HepG2 (cell line): ENCODE results near the gene CD33. TPM values are rescaled to one million over a fixed set of nuclear protein-coding genes. Genes with fewer than 3 reads are reported as not detected.

Experiments used
- ATAC-seq: fragments of 200-7000 bp; cut with Tn5 transposase; 3 replicates; pipeline ENCODE4 v1.9.1; 2020; ENCODE audit warnings: mild to moderate bottlenecking, moderate library complexity
- BruUV-seq: library from RNA; stranded (reverse); fragments of 400-500 nt; replicated peaks from 2 replicates; lab custom pipeline; 2021; lab: Mats Ljungman, UMichigan
- CTCF ChIA-PET: fragments of 300-600 bp; formaldehyde crosslinking; extraction: SDS; loops from one replicate; lab custom pipeline; 2021; ENCODE audit warnings: low total read pairs, inconsistent platforms, low intra/inter-chr PET ratio; lab: Yijun Ruan, JAX
- POLR2A ChIA-PET: fragments of 350-600 bp; sonication (Branson Sonifier 250); formaldehyde crosslinking; loops from one replicate; lab custom pipeline; 2020; ENCODE audit warnings: antibody characterized with exemption, inconsistent platforms; lab: Yijun Ruan, JAX
- DNase-seq: peaks from one replicate; pipeline ENCODE4 v3.0.0-alpha.2; 2015; ENCODE audit warnings: low spot score
- FAIRE-seq: peaks from 3 replicates; lab custom pipeline; 2011; peaks lifted over from hg19 to GRCh38; lab: Jason Lieb, UNC
- H2AFZ ChIP-seq: one replicate; pipeline ENCODE4 v1.6.1; 2011; ENCODE audit warnings: low read length, inconsistent platforms
- H3K27ac ChIP-seq: fragments of 300-600 bp; 3 replicates; pipeline ENCODE4 v1.8.0; 2011; ENCODE audit warnings: mixed run types, mild to moderate bottlenecking, mixed read lengths, low read length, inconsistent platforms; ENCODE audit not compliant: insufficient read depth; ENCODE audit errors: extremely low read length
- H3K27me3 ChIP-seq, 2 experiments: fragments of 200-600 bp in 1 of 2; 2 replicates in 1 of 2; 3 replicates in 1 of 2; pipeline versions ENCODE4 v1.6.0 to v1.8.0; 2011; ENCODE audit warnings: low read length in 2 of 2, mild to moderate bottlenecking in 2 of 2, moderate library complexity in 2 of 2, inconsistent platforms in 1 of 2; ENCODE audit not compliant: insufficient read depth in 2 of 2, control insufficient read depth in 1 of 2
- H3K36me3 ChIP-seq, 2 experiments: fragments of 200-600 bp in 1 of 2; replicated peaks in 1 of 2; 2 replicates in 1 of 2; 3 replicates in 1 of 2; pipeline versions ENCODE4 v1.5.1 to v1.8.0; 2011; ENCODE audit warnings: low read length in 2 of 2, inconsistent platforms in 1 of 2; ENCODE audit not compliant: insufficient read depth in 2 of 2, control insufficient read depth in 1 of 2
- H3K4me1 ChIP-seq: 2 replicates; pipeline ENCODE4 v1.5.1; 2012; ENCODE audit warnings: low read length, inconsistent platforms; ENCODE audit not compliant: insufficient read depth
- H3K4me2 ChIP-seq: 2 replicates; pipeline ENCODE4 v1.6.0; 2011; ENCODE audit warnings: low read depth, low read length, inconsistent platforms
- H3K4me3 ChIP-seq, 3 experiments: fragments of 200-600 bp in 1 of 3; sonication (generic), shearing (Covaris generic) in 1 of 3; replicated peaks in 1 of 3; 2 replicates each; pipeline ENCODE4 v1.5.1; 2011 to 2016; ENCODE audit warnings: low read length in 3 of 3, inconsistent platforms in 2 of 3, low read depth in 2 of 3, mild to moderate bottlenecking in 2 of 3, control low read depth in 1 of 3, mixed read lengths in 1 of 3; ENCODE audit not compliant: insufficient read depth in 1 of 3
- H3K79me2 ChIP-seq: one replicate; pipeline ENCODE4 v1.6.1; 2011; ENCODE audit warnings: low read length, inconsistent platforms; ENCODE audit not compliant: insufficient read depth
- H3K9ac ChIP-seq: 2 replicates; pipeline ENCODE4 v1.6.0; 2011; ENCODE audit warnings: mild to moderate bottlenecking, low read depth, low read length, inconsistent platforms; ENCODE audit not compliant: insufficient read depth
- H3K9me3 ChIP-seq: 2 replicates; pipeline ENCODE4 v1.5.1; 2012; ENCODE audit warnings: mild to moderate bottlenecking, low read length
- H4K20me1 ChIP-seq: 2 replicates; pipeline ENCODE4 v1.6.0; 2011; ENCODE audit warnings: inconsistent platforms, mild to moderate bottlenecking, low read length, moderate library complexity; ENCODE audit not compliant: insufficient read depth
- AHDC1 ChIP-seq: sonication (generic); formaldehyde crosslinking; IDR thresholded peaks from 2 replicates; pipeline ENCODE4 v1.5.1; 2020; ENCODE audit warnings: mild to moderate bottlenecking, missing genetic modification reagents, borderline replicate concordance
- POGZ ChIP-seq: sonication (generic); formaldehyde crosslinking; IDR thresholded peaks from 2 replicates; pipeline ENCODE4 v1.4.0; 2020; ENCODE audit warnings: mild to moderate bottlenecking, missing genetic modification reagents
- RFX1 ChIP-seq: fragments of 450-650 bp; IDR thresholded peaks from 2 replicates; pipeline ENCODE4 v1.6.1; 2017
- SATB2 ChIP-seq: sonication (generic); formaldehyde crosslinking; IDR thresholded peaks from 2 replicates; pipeline ENCODE4 v1.5.0; 2020; ENCODE audit warnings: missing genetic modification reagents
- TP53 ChIP-seq: sonication (generic); formaldehyde crosslinking; conservative IDR thresholded peaks from 2 replicates; pipeline ENCODE4 v1.4.0; 2020; ENCODE audit warnings: missing genetic modification reagents
- ZFP36L1 ChIP-seq: sonication (generic); formaldehyde crosslinking; IDR thresholded peaks from 2 replicates; pipeline ENCODE4 v1.8.0; 2022; ENCODE audit warnings: mild to moderate bottlenecking, missing genetic modification reagents, moderate library complexity
- ZGPAT ChIP-seq: IDR thresholded peaks from 2 replicates; pipeline ENCODE4 v1.6.1; 2016; ENCODE audit warnings: mild to moderate bottlenecking
- ZNF263 ChIP-seq: sonication (generic); formaldehyde crosslinking; IDR thresholded peaks from 2 replicates; pipeline ENCODE4 v1.4.0; 2020; ENCODE audit warnings: missing genetic modification reagents
- ZNF496 ChIP-seq: sonication (generic); formaldehyde crosslinking; IDR thresholded peaks from 2 replicates; pipeline ENCODE4 v1.8.1; 2023; ENCODE audit warnings: mild to moderate bottlenecking, moderate library complexity, missing genetic modification reagents; ENCODE audit not compliant: insufficient replicate concordance
- ZNF777 ChIP-seq: sonication (generic); formaldehyde crosslinking; IDR thresholded peaks from 2 replicates; pipeline ENCODE4 v1.4.0; 2020; ENCODE audit warnings: missing genetic modification reagents
- ZNF792 ChIP-seq: IDR thresholded peaks from 2 replicates; pipeline ENCODE4 v1.6.1; 2016
- ZSCAN9 ChIP-seq: IDR thresholded peaks from 2 replicates; pipeline ENCODE4 v1.6.1; 2016; ENCODE audit warnings: borderline replicate concordance
- WGBS: methylation state at CpG from one replicate; pipeline ENCODE4 v1.1.6; 2017; ENCODE audit warnings: low lambda C conversion rate; 5-methylcytosine and 5-hydroxymethylcytosine counted together
- in situ Hi-C: cut with HindIII; loops from 2 replicates; pipeline ENCODE4 v1.10.0; 2017; ENCODE audit warnings: low pct_unique_long_range_greater_than_20kb; ENCODE audit not compliant: extremely low pct_ligation_motif_present
- intact Hi-C: fragments of 100-400 bp; cut with micrococcal nuclease; formaldehyde crosslinking; loops from one replicate; pipeline ENCODE4 v1.10.0; 2022; ENCODE audit not compliant: unreplicated experiment
- polyA plus RNA-seq, 8 experiments: library from polyadenylated mRNA; depleted of rRNA in 3 of 8; stranded (reverse) in 7 of 8; unstranded in 1 of 8; fragments of >200 nt; fragmentation: Illumina TruSeq in 4 of 8; extraction: Trizol in 4 of 8; gene quantifications; 2 replicates each; pipeline versions ENCODE4 v1.2.1 to v1.2.3, GENCODE V29; 2011 to 2016; ENCODE audit warnings: low read depth in 4 of 8, missing spikeins in 1 of 8, mixed read lengths in 1 of 8; ENCODE audit not compliant: insufficient read depth in 1 of 8
- total RNA-seq, 5 experiments: library from RNA; depleted of rRNA; stranded (reverse); fragments of >200 nt; fragmentation: Illumina TruSeq; extraction: Trizol; gene quantifications; 2 replicates each; pipeline ENCODE4 v1.2.3, GENCODE V29; 2016; ENCODE audit warnings: low read depth in 1 of 5
- TF ChIP-seq, protein P1 (sequence below): sonication (generic); formaldehyde crosslinking; IDR thresholded peaks from 2 replicates; pipeline ENCODE4 v1.8.1; 2023; ENCODE audit warnings: missing genetic modification reagents, mild to moderate bottlenecking, borderline replicate concordance

Gene CD33
- total and polyA plus RNA-seq, 2 of the 13 experiments (the other 11 are each of a cell fraction or from before 2014, with no cell fraction given), result 0.29 TPM; not detected in 1

DNA sequence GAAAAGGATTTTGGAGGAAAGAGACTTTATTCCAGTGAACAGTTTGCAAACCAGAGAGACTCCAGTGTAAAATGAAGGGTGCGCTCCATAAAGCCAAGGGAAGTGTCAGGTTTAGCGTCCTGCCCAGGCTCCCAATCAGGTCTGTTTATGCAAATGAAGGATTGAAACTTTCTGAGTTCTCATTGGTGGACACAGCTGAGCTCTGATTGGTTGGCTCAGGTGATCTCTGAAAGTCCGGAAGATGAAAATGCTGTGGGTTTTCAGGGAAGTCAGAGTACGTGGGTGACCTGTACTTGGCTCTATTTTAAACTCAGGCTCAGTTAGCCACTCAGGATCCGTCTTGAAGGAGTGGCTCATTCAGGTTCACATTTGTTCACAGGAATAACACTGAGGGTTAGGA is 28.7 kb upstream of the CD33 start:
- intact Hi-C loops (no loop called here), in situ Hi-C loops (no loop called here)
- Histone ChIP-seq H3K9ac (no peak overlapping the region), H3K4me3 (no peak overlapping the region), H2AFZ (no peak overlapping the region), H3K4me2 (no peak overlapping the region), H3K27ac (no peak overlapping the region), H3K36me3 (no peaks in the 10 kb centered on the region), H3K79me2 (no peaks in the 10 kb centered on the region), H3K27me3 (peaks cover 7 to 49% of the 10 kb centered on the region in 2 experiments; a peak in 4 of 5 replicates), H4K20me1 (no peaks in the 10 kb centered on the region), H3K4me1 (no peaks in the 10 kb centered on the region), H3K9me3 (no peaks in the 10 kb centered on the region)
- WGBS, result 27% methylated on average over 5 of the region's 5 CpGs
- no peak for FAIRE-seq
- no TSS peak for BruUV-seq
- ATAC-seq, result no peak
- TF ChIP-seq ZNF263 (CRISPR knock-in tag) (no peak), SATB2 (CRISPR knock-in tag) (no peak), POGZ (CRISPR knock-in tag) (no peak), ZFP36L1 (CRISPR knock-in tag) (no peak), RFX1 (no peak), AHDC1 (no peak), ZSCAN9 (CRISPR knock-in tag) (no peak), ZNF496 (CRISPR knock-in tag) (no peak), ZNF777 (CRISPR knock-in tag) (no peak), ZNF792 (CRISPR knock-in tag) (no peak), TP53 (CRISPR knock-in tag) (no peak), ZGPAT (CRISPR knock-in tag) (no peak)
- TF ChIP-seq, protein P1, sequence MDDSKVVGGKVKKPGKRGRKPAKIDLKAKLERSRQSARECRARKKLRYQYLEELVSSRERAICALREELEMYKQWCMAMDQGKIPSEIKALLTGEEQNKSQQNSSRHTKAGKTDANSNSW (CRISPR knock-in tag), result no peak
- DNase-seq, result no peak
- ChIA-PET POLR2A (no interaction called here), CTCF (no interaction called here)
